Neural cell (in vitro differentiated cells): Measurements from ENCODE around the gene NELL1. TPM values are rescaled to one million over a fixed set of nuclear protein-coding genes. Genes with fewer than 3 reads are reported as not detected.

Experiments used
- H2AFZ ChIP-seq: fragments of 200-600, 300-800 bp; sonication (generic), shearing (Covaris generic); 2 replicates; pipeline ENCODE4 v1.6.0; 2014; ENCODE audit warnings: low read depth, mild to moderate bottlenecking, antibody characterized with exemption, low read length, moderate library complexity
- H3F3A ChIP-seq: fragments of 200-600 bp; shearing (Covaris generic); 2 replicates; pipeline ENCODE4 v1.6.1; 2016; ENCODE audit warnings: mild to moderate bottlenecking, moderate library complexity, mixed read lengths, antibody characterized with exemption, low read length; ENCODE audit not compliant: insufficient read depth, poor library complexity, severe bottlenecking
- H3K27ac ChIP-seq: fragments of 200-600, 300-800 bp; sonication (generic), shearing (Covaris generic); 2 replicates; pipeline ENCODE4 v1.5.1; 2014; ENCODE audit warnings: mild to moderate bottlenecking, low read length, moderate library complexity
- H3K27me3 ChIP-seq: fragments of 300-800, 200-600 bp; sonication (generic), shearing (Covaris generic); 2 replicates; pipeline ENCODE4 v1.6.0; 2014; ENCODE audit warnings: mild to moderate bottlenecking, low read depth, low read length, moderate library complexity; ENCODE audit not compliant: insufficient read depth
- H3K36me3 ChIP-seq: fragments of 300-800, 200-600 bp; sonication (generic), shearing (Covaris generic); 2 replicates; pipeline ENCODE4 v1.5.1; 2014; ENCODE audit warnings: mild to moderate bottlenecking, antibody characterized with exemption, low read length, moderate library complexity; ENCODE audit not compliant: insufficient read depth
- H3K4me2 ChIP-seq: fragments of 300-800, 200-600 bp; sonication (generic), shearing (Covaris generic); 2 replicates; pipeline ENCODE4 v1.6.0; 2014; ENCODE audit warnings: mild to moderate bottlenecking, low read length
- H3K4me3 ChIP-seq: fragments of 300-800, 200-600 bp; sonication (generic), shearing (Covaris generic); 2 replicates; pipeline ENCODE4 v1.5.1; 2014; ENCODE audit warnings: mild to moderate bottlenecking, low read length, moderate library complexity
- H3K79me2 ChIP-seq: fragments of 200-600 bp; shearing (Covaris generic); replicated peaks from 2 replicates; pipeline ENCODE4 v1.6.0; 2014; ENCODE audit warnings: mild to moderate bottlenecking, low read length, moderate library complexity; ENCODE audit not compliant: insufficient read depth
- H3K9ac ChIP-seq: fragments of 300-800, 200-600 bp; sonication (generic), shearing (Covaris generic); 2 replicates; pipeline ENCODE4 v1.6.1; 2016; ENCODE audit warnings: mild to moderate bottlenecking, low read length, mixed read lengths
- H3K9me2 ChIP-seq: fragments of 200-600 bp; shearing (Covaris generic); 2 replicates; pipeline ENCODE4 v1.6.1; 2016; ENCODE audit warnings: mild to moderate bottlenecking, low read length, mixed read lengths; ENCODE audit not compliant: insufficient read depth
- H3K9me3 ChIP-seq: fragments of 200-600, 300-800 bp; sonication (generic), shearing (Covaris generic); 2 replicates; pipeline ENCODE4 v1.6.1; 2016; ENCODE audit warnings: mild to moderate bottlenecking, mixed run types, low read length, moderate library complexity, mixed read lengths
- H4K20me1 ChIP-seq: fragments of 200-600 bp; shearing (Covaris generic); 2 replicates; pipeline ENCODE4 v1.6.1; 2016; ENCODE audit warnings: mild to moderate bottlenecking, mixed run types; ENCODE audit not compliant: insufficient read depth
- EP300 ChIP-seq: fragments of 450-650 bp; conservative IDR thresholded peaks from 2 replicates; pipeline ENCODE4 v1.6.1; 2014; ENCODE audit warnings: antibody characterized with exemption, mild to moderate bottlenecking, moderate library complexity; ENCODE audit not compliant: poor library complexity, severe bottlenecking
- EZH2 ChIP-seq: fragments of 200-600, 300-800 bp; shearing (Covaris generic), sonication (generic); IDR thresholded peaks from 2 replicates; pipeline ENCODE4 v1.6.1; 2014; ENCODE audit warnings: antibody characterized with exemption, low read length, borderline replicate concordance, mild to moderate bottlenecking; ENCODE audit not compliant: insufficient read depth, poor library complexity, severe bottlenecking
- MXI1 ChIP-seq: fragments of 450-650 bp; conservative IDR thresholded peaks from 2 replicates; pipeline ENCODE4 v1.6.1; 2014; ENCODE audit warnings: antibody characterized with exemption, mild to moderate bottlenecking; ENCODE audit not compliant: poor library complexity, severe bottlenecking
- POLR2AphosphoS5 ChIP-seq: IDR thresholded peaks from 2 replicates; pipeline ENCODE4 v1.6.1; 2012
- RAD21 ChIP-seq: fragments of 450-650 bp; conservative IDR thresholded peaks from 2 replicates; pipeline ENCODE4 v1.6.1; 2014; ENCODE audit warnings: antibody characterized with exemption, mild to moderate bottlenecking, moderate library complexity
- REST ChIP-seq: IDR thresholded peaks from 2 replicates; pipeline ENCODE4 v1.6.1; 2012; ENCODE audit warnings: borderline replicate concordance
- TAF1 ChIP-seq: IDR thresholded peaks from 2 replicates; pipeline ENCODE4 v1.6.1; 2012; ENCODE audit warnings: low read depth
- polyA plus RNA-seq: library from polyadenylated mRNA; depleted of rRNA; stranded (reverse); fragments of >200 nt; gene quantifications from 2 replicates; pipeline ENCODE4 v1.2.3, GENCODE V29; 2014
- TF ChIP-seq, protein P1 (sequence below): fragments of 450-650 bp; IDR thresholded peaks from 2 replicates; pipeline ENCODE4 v1.5.1; 2014; ENCODE audit warnings: antibody characterized with exemption, mild to moderate bottlenecking, moderate library complexity; ENCODE audit not compliant: poor library complexity, severe bottlenecking

Gene NELL1
- polyA plus RNA-seq, 1 donor from 2014 or later = 70.4 TPM

DNA sequence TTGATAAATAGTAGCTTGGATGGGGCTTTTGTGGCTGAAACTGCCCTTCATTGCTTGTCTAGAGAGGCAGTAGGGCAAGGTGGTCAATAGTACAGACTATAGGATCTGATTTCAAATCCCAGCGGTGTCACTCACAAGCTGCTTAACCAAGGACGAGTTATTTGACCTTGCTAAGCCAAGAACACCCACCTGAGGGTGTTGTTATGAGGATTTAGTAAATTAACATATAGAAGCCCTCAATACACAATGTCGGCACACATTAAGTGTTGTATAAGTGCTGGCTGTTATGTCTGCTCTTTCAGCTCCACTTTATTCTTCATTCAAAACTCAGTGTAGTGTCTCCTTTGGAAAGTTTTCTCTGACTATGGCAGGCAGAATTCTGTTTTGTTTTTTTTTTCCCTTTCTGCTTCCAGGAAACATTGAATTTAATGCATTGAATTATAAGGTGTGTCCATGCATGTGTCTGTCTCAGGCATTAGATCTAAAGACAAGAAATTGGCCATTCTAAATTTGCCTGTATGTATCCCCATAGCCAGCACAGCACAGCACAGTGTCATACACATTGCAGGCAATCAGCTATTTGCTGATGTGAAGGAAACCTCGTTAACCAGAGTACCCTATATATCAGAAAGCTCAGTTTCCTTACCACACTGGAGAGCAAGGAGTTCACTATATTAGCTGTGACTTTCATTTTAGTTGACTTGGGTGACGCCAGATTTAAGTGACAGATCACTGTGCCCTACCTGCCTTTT is 212.1 kb downstream of the NELL1 start:
- Histone ChIP-seq H3K9me2 (no peaks in the 10 kb centered on the region), H2AFZ (no peak overlapping the region), H3K9me3 (no peaks in the 10 kb centered on the region), H3K36me3 (no peaks in the 10 kb centered on the region), H4K20me1 (no peaks in the 10 kb centered on the region), H3K4me2 (no peak overlapping the region), H3F3A (no peaks in the 10 kb centered on the region), H3K27me3 (no peaks in the 10 kb centered on the region), H3K27ac (no peak overlapping the region), H3K9ac (no peak overlapping the region), H3K4me3 (no peak overlapping the region), H3K79me2 (no peaks in the 10 kb centered on the region)
- TF ChIP-seq EP300 (no peak), REST (no peak), EZH2 (no peak), TAF1 (no peak), RAD21 (no peak)
- TF ChIP-seq, protein P1, sequence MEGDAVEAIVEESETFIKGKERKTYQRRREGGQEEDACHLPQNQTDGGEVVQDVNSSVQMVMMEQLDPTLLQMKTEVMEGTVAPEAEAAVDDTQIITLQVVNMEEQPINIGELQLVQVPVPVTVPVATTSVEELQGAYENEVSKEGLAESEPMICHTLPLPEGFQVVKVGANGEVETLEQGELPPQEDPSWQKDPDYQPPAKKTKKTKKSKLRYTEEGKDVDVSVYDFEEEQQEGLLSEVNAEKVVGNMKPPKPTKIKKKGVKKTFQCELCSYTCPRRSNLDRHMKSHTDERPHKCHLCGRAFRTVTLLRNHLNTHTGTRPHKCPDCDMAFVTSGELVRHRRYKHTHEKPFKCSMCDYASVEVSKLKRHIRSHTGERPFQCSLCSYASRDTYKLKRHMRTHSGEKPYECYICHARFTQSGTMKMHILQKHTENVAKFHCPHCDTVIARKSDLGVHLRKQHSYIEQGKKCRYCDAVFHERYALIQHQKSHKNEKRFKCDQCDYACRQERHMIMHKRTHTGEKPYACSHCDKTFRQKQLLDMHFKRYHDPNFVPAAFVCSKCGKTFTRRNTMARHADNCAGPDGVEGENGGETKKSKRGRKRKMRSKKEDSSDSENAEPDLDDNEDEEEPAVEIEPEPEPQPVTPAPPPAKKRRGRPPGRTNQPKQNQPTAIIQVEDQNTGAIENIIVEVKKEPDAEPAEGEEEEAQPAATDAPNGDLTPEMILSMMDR = no peak

DNA sequence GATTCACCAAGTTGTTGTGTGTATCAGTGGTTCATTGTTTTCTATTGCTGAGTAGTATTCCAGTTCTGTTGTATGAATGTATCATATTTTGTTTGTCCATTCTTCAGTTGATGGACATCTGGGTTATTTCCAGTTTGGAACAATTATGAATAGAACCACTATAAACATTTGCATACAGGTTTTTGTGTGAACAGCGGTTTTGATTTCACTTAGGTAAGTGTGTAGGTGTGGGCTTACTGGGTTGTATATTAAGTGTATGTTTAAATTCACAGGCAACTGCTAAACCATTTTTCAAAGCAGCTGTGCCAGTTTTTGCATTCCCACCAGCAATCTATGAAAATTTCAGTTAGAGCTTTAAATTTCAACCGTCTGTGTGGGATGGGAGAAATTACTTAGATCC is 217.8 kb downstream of the NELL1 start:
- no peak overlapping the region for H3K27ac ChIP-seq
- no peaks in the 10 kb centered on the region for H3K9me2 ChIP-seq
- H3K4me3 ChIP-seq = no peak overlapping the region
- no peak overlapping the region for H2AFZ ChIP-seq
- no peak overlapping the region for H3K4me2 ChIP-seq
- H3K36me3 ChIP-seq = no peaks in the 10 kb centered on the region
- H4K20me1 ChIP-seq = no peaks in the 10 kb centered on the region
- H3K27me3 ChIP-seq = no peaks in the 10 kb centered on the region
- no peaks in the 10 kb centered on the region for H3F3A ChIP-seq
- H3K9me3 ChIP-seq = no peaks in the 10 kb centered on the region
- H3K9ac ChIP-seq = no peak overlapping the region
- TF ChIP-seq, protein P1 = no peak
- TF ChIP-seq REST = no peak
- no peak for TF ChIP-seq EP300
- TF ChIP-seq RAD21 = no peak
- no peak for TF ChIP-seq EZH2
- TF ChIP-seq MXI1 = no peak
- TF ChIP-seq POLR2AphosphoS5 = no peak
- H3K79me2 ChIP-seq = no peaks in the 10 kb centered on the region
